H1 (cell line): ENCODE measurements around the gene MROH7. TPM values are rescaled to one million over a fixed set of nuclear protein-coding genes. Genes with fewer than 3 reads are reported as not detected.

Experiments used
- SIRT6 ChIP-seq: IDR thresholded peaks from one replicate; pipeline ENCODE4 v1.7.1; 2012; ENCODE audit warnings: low read length, inconsistent platforms
- polyA plus RNA-seq, 7 experiments: library from polyadenylated mRNA; depleted of rRNA in 3 of 7; stranded (reverse) in 5 of 7; unstranded in 2 of 7; fragments of >200 nt in 5 of 7; fragments of 200-250 nt in 2 of 7; gene quantifications; 1 replicate in 5 of 7; 2 replicates in 1 of 7; 4 replicates in 1 of 7; pipeline versions ENCODE4 v1.2.1 to v1.2.3, GENCODE V29; 2011 to 2013; ENCODE audit warnings: missing spikeins in 2 of 7, mixed read lengths in 2 of 7
- total RNA-seq: library from RNA; stranded (reverse); fragmentation: NEBNext Ultra II Directional; extraction: Animal tissue kit (Norgen Biotek cat#: 25700); gene quantifications from 2 replicates; pipeline ENCODE4 v1.2.1, GENCODE V29; 2021

MROH7 gene
- total and polyA plus RNA-seq, 2 of the 8 experiments (the other 6 are each of a cell fraction or from before 2014, with no cell fraction given) = 0.07 to 0.20 TPM

GRCh38 chr1:54664364-54664763 is 22.8 kb downstream of the MROH7 start (continued):
- TF ChIP-seq SIRT6 = no peak
